Measurements from ENCODE around the gene IL6ST.

- TF ChIP-seq CTCF (IDR thresholded peaks at IDR 0.05; ENCODE audit: low read depth, low read length, poor library complexity, severe bottlenecking) = no peak
- TF ChIP-seq EZH2phosphoT487 (IDR thresholded peaks at IDR 0.05; ENCODE audit: borderline replicate concordance, low read length) = no peak
These were observed 10.8 kb downstream of the IL6ST start for GRCh38 chr5:55983986-55984385.

All from DOHH2 (cell line).